Measurements from ENCODE around the gene ZNF76.

DNA sequence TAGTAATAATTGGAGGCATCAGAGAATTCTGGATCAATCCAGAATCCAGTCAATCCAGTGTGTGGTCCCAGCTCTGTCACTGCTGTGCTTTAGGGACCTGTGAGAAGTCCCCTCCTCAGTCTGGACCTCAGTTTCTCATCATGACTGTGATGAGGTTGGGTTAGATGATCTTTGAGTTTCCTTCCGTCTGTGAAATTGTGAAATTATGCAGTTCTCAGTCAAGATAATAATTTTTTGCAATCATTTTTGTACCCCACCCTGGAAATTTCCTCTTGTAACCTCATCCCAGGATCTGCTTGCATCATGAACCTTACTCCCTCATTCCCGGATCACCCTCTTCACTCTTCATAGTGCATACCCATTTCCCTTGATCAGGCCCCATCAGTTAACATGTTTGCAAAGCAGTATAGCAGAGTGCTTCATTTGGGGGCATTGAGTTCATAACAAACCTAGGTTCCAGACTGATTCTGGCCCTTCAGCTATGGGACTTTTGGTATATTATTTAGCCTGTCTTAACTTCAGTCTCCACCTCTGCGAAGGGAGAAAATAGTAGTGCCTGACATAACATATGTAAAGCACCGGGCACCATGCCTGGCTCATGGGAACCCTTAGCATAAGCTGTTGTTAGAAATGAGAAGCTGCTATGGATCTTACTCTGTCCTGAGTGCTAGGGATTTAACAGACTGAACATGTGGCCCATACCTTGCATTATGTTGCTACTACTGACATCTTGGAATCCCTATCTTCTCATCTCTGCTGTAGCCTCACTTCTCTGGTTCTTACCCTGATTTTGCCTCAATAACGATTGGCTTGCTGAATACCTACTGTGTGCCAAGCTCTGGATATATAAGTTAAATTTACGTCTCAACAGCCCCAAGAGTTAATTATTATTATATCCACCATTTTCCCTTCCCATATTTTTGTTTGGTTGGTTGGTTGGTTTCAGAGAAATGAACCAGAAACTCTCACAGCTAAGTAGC is 1.3 kb downstream of the ZNF76 start:
- TF ChIP-seq, protein P1, sequence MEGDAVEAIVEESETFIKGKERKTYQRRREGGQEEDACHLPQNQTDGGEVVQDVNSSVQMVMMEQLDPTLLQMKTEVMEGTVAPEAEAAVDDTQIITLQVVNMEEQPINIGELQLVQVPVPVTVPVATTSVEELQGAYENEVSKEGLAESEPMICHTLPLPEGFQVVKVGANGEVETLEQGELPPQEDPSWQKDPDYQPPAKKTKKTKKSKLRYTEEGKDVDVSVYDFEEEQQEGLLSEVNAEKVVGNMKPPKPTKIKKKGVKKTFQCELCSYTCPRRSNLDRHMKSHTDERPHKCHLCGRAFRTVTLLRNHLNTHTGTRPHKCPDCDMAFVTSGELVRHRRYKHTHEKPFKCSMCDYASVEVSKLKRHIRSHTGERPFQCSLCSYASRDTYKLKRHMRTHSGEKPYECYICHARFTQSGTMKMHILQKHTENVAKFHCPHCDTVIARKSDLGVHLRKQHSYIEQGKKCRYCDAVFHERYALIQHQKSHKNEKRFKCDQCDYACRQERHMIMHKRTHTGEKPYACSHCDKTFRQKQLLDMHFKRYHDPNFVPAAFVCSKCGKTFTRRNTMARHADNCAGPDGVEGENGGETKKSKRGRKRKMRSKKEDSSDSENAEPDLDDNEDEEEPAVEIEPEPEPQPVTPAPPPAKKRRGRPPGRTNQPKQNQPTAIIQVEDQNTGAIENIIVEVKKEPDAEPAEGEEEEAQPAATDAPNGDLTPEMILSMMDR (IDR thresholded peaks at IDR 0.05) = no peak
- no peak for TF ChIP-seq POLR2A (IDR thresholded peaks at IDR 0.05)
